AG04450 (cell line): ENCODE data around the gene HADHB. TPM values are rescaled to one million over a fixed set of nuclear protein-coding genes. Genes with fewer than 3 reads are reported as not detected.

Source experiments
- CTCF ChIA-PET: fragments of 300-600, 350-600 bp; formaldehyde crosslinking; extraction: SDS; loops from one replicate; lab custom pipeline; 2022; ENCODE audit warnings: antibody characterized with exemption, inconsistent platforms; lab: Charles Lee
- POLR2A ChIA-PET: fragments of 350-600 bp; formaldehyde crosslinking; extraction: SDS; loops from one replicate; lab custom pipeline; 2021; ENCODE audit warnings: antibody characterized with exemption, inconsistent platforms; lab: Yijun Ruan, JAX
- DNase-seq: peaks from one replicate; pipeline ENCODE4 v3.0.0-alpha.2; 2011; ENCODE audit warnings: low read depth, low spot score
- H3K27ac ChIP-seq: one replicate; pipeline ENCODE4 v1.5.1; 2012; ENCODE audit warnings: low read depth, low read length, control low read depth
- H3K27me3 ChIP-seq: one replicate; pipeline ENCODE4 v1.6.0; 2012; ENCODE audit warnings: low read length; ENCODE audit not compliant: control insufficient read depth, insufficient read depth
- H3K4me3 ChIP-seq: 2 replicates; pipeline ENCODE4 v1.5.1; 2011; ENCODE audit warnings: mild to moderate bottlenecking, low read depth, low read length, control low read depth
- H3K9me3 ChIP-seq: 2 replicates; pipeline ENCODE4 v1.5.1; 2012; ENCODE audit warnings: low read length; ENCODE audit not compliant: control insufficient read depth, insufficient read depth
- polyA plus RNA-seq: library from polyadenylated mRNA; depleted of rRNA; stranded (reverse); fragments of >200 nt; gene quantifications from 2 replicates; pipeline ENCODE4 v1.2.3, GENCODE V29; 2011
- TF ChIP-seq, protein P1 (sequence below): IDR thresholded peaks from 2 replicates; pipeline ENCODE4 v1.5.1; 2011; ENCODE audit warnings: low read depth, low read length, control low read depth, inconsistent platforms

The HADHB gene
- polyA plus RNA-seq, 1 experiment, result 162 TPM

DNA sequence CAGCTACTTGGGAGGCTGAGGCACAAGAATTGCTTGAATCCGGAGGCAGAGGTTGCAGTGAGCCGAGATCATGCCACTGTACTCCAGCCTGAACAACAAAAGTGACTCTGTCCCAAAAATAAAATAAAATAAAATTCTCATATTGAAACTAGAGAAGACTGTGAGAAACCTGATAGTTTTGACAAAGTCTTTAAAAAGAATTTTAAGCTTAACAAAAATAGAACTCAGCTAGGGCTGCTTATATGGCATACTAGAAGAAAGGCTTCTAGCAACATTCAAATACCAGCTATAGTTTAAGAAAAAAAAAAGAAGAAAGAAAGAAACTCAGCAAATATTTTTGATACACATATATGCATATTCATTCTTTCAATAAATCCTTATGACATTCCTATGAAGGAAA is 13.9 kb upstream of the HADHB start:
- TF ChIP-seq, protein P1, sequence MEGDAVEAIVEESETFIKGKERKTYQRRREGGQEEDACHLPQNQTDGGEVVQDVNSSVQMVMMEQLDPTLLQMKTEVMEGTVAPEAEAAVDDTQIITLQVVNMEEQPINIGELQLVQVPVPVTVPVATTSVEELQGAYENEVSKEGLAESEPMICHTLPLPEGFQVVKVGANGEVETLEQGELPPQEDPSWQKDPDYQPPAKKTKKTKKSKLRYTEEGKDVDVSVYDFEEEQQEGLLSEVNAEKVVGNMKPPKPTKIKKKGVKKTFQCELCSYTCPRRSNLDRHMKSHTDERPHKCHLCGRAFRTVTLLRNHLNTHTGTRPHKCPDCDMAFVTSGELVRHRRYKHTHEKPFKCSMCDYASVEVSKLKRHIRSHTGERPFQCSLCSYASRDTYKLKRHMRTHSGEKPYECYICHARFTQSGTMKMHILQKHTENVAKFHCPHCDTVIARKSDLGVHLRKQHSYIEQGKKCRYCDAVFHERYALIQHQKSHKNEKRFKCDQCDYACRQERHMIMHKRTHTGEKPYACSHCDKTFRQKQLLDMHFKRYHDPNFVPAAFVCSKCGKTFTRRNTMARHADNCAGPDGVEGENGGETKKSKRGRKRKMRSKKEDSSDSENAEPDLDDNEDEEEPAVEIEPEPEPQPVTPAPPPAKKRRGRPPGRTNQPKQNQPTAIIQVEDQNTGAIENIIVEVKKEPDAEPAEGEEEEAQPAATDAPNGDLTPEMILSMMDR, result no peak
- Histone ChIP-seq H3K27me3 (no peaks in the 10 kb centered on the region), H3K4me3 (no peak overlapping the region), H3K9me3 (no peaks in the 10 kb centered on the region), H3K27ac (no peak overlapping the region)
- DNase-seq, result no peak
- ChIA-PET CTCF (interaction anchor here (0.7 kb wide), 1 partner anchor 46 kb away, joined by 3 read pairs; no protein-coding TSS in a partner anchor), POLR2A (no interaction called here)

DNA sequence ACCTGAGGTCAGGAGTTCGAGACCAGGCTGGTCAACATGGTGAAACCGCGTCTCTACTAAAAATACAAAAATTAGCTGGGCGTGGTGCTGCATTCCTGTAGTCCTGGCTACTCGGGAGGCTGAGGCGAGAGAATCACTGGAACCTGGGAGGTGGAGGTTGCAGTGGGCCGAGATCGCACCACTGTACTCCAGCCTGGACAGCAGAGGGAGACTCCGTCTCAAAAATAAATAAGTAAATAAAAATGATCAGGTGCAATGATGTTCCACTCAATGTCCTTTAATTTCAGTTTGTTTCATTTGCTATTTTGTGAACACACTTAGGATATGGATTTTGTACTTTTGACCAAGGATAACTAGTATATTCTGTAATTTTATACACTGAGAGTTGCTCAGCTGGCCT is 9.7 kb upstream of the HADHB start:
- Histone ChIP-seq H3K4me3 (no peak overlapping the region), H3K9me3 (no peaks in the 10 kb centered on the region), H3K27me3 (no peaks in the 10 kb centered on the region), H3K27ac (no peak overlapping the region)
- DNase-seq, result no peak
- TF ChIP-seq, protein P1, result no peak
- ChIA-PET POLR2A (no interaction called here), CTCF (no interaction called here)

- no peak for DNase-seq
- Histone ChIP-seq H3K27me3 (no peaks in the 10 kb centered on the region), H3K9me3 (no peaks in the 10 kb centered on the region), H3K4me3 (no peak overlapping the region), H3K27ac (no peak overlapping the region)
- POLR2A ChIA-PET, result no interaction called here
- CTCF ChIA-PET, result interaction anchor here (1.9 kb wide), 1 partner anchor 93 kb away, joined by 9 read pairs; no protein-coding TSS in a partner anchor
- TF ChIP-seq, protein P1, result no peak
These were observed 6.9 kb upstream of the HADHB start for GRCh38 chr2:26237868-26238267.

- H3K4me3 ChIP-seq, result no peak overlapping the region
- TF ChIP-seq, protein P1, result no peak
- H3K27ac ChIP-seq, result no peak overlapping the region
- H3K27me3 ChIP-seq, result no peaks in the 10 kb centered on the region
- DNase-seq, result no peak
- POLR2A ChIA-PET, result no interaction called here
- CTCF ChIA-PET, result interaction anchor here (1.9 kb wide), 1 partner anchor 92 kb away, joined by 9 read pairs; no protein-coding TSS in a partner anchor
- H3K9me3 ChIP-seq, result no peaks in the 10 kb centered on the region
These were observed 6.3 kb upstream of the HADHB start for GRCh38 chr2:26238311-26238958.

GRCh38 chr2:26241928-26242436 is 2.8 kb upstream of the HADHB start:
- ChIA-PET CTCF (no interaction called here), POLR2A (no interaction called here)
- no peak overlapping the region for H3K4me3 ChIP-seq

More at GRCh38 chr2:26241928-26242436, 2.8 kb upstream of the HADHB start:
- TF ChIP-seq, protein P1, result no peak
- H3K27me3 ChIP-seq, result no peaks in the 10 kb centered on the region
- no peaks in the 10 kb centered on the region; the same call in 1 of the 2 replicates for H3K9me3 ChIP-seq
- DNase-seq, result no peak
- no peak overlapping the region for H3K27ac ChIP-seq
